Suprapubic skin (tissue), 4 donors: ENCODE results near the gene NUDT6.

Experiments used
- EP300 ChIP-seq: sonication (generic); formaldehyde crosslinking; IDR thresholded peaks from one replicate; pipeline ENCODE4 v1.6.1; 2017; ENCODE audit warnings: antibody characterized with exemption
- POLR2A ChIP-seq, 2 donors: fragments of 450-650 bp; IDR thresholded peaks; one replicate each; pipeline ENCODE4 v1.6.1; 2017; ENCODE audit warnings: antibody characterized with exemption in 2 of 2, mild to moderate bottlenecking in 2 of 2, moderate library complexity in 2 of 2
- POLR2AphosphoS5 ChIP-seq, 3 donors: sonication (generic); formaldehyde crosslinking; IDR thresholded peaks; one replicate each; pipeline ENCODE4 v1.6.1; 2017; ENCODE audit warnings: antibody characterized with exemption in 3 of 3
- TF ChIP-seq, protein P1 (sequence below), 2 donors: fragments of 200-600 bp in 1 of 2; fragments of 450-650 bp in 1 of 2; sonication (generic) in 1 of 2; IDR thresholded peaks; one replicate each; pipeline ENCODE4 v1.5.1; 2016 to 2019; ENCODE audit warnings: antibody characterized with exemption in 2 of 2, mild to moderate bottlenecking in 1 of 2, moderate library complexity in 1 of 2

DNA sequence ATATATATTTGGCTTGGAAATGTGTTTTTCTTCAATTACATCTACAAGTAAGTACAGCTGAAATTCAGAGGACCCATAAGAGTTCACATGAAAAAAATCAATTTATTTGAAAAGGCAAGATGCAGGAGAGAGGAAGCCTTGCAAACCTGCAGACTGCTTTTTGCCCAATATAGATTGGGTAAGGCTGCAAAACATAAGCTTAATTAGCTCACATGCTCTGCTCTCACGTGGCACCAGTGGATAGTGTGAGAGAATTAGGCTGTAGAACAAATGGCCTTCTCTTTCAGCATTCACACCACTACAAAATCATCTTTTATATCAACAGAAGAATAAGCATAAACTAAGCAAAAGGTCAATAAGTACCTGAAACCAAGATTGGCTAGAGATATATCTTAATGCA lies 26.1 kb downstream of the NUDT6 start:
- TF ChIP-seq, protein P1, sequence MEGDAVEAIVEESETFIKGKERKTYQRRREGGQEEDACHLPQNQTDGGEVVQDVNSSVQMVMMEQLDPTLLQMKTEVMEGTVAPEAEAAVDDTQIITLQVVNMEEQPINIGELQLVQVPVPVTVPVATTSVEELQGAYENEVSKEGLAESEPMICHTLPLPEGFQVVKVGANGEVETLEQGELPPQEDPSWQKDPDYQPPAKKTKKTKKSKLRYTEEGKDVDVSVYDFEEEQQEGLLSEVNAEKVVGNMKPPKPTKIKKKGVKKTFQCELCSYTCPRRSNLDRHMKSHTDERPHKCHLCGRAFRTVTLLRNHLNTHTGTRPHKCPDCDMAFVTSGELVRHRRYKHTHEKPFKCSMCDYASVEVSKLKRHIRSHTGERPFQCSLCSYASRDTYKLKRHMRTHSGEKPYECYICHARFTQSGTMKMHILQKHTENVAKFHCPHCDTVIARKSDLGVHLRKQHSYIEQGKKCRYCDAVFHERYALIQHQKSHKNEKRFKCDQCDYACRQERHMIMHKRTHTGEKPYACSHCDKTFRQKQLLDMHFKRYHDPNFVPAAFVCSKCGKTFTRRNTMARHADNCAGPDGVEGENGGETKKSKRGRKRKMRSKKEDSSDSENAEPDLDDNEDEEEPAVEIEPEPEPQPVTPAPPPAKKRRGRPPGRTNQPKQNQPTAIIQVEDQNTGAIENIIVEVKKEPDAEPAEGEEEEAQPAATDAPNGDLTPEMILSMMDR (IDR thresholded peaks at IDR 0.05) = no peak
- TF ChIP-seq POLR2AphosphoS5 (IDR thresholded peaks at IDR 0.05) = no peak
- no peak for TF ChIP-seq POLR2A (IDR thresholded peaks at IDR 0.05)
- no peak for TF ChIP-seq EP300
